Pancreas (tissue), 10 donors: Measurements from ENCODE around the gene PRICKLE1. TPM values are rescaled to one million over a fixed set of nuclear protein-coding genes. Genes with fewer than 3 reads are reported as not detected.

Source experiments
- ATAC-seq, 4 donors: fragments of 200-7000 bp; cut with Tn5 transposase; one replicate each; pipeline versions ENCODE4 v1.8.0 to v1.9.1; 2020; ENCODE audit warnings: mild to moderate bottlenecking in 4 of 4, moderate library complexity in 4 of 4
- DNase-seq, 6 donors: peaks; one replicate each; pipeline ENCODE4 v3.0.0-alpha.2; 2020
- FAIRE-seq: peaks from 2 replicates; lab custom pipeline; 2012; peaks lifted over from hg19 to GRCh38; lab: Jason Lieb, UNC
- H3K27ac ChIP-seq, 4 donors: fragments of 200-600 bp; sonication (generic); 1 replicate in 3 of 4; 2 replicates in 1 of 4; pipeline versions ENCODE4 v1.5.0 to v1.8.0; 2020
- H3K27me3 ChIP-seq, 4 donors: fragments of 200-600 bp; one replicate each; pipeline ENCODE4 v1.8.0; 2021
- H3K36me3 ChIP-seq, 3 donors: fragments of 200-600 bp; sonication (generic) in 1 of 3; one replicate each; pipeline versions ENCODE4 v1.5.0 to v1.8.0; 2020 to 2021
- H3K4me1 ChIP-seq, 3 donors: fragments of 200-600 bp; one replicate each; pipeline ENCODE4 v1.8.0; 2021
- H3K4me3 ChIP-seq, 4 donors: fragments of 200-600 bp; sonication (generic) in 2 of 4; one replicate each; pipeline versions ENCODE4 v1.5.0 to v1.8.0; 2020 to 2021
- H3K9me3 ChIP-seq, 4 donors: fragments of 200-600 bp; one replicate each; pipeline ENCODE4 v1.8.0; 2021
- CTCF ChIP-seq, 4 donors: fragments of 200-600 bp; sonication (generic) in 3 of 4; IDR thresholded peaks; one replicate each; pipeline versions ENCODE4 v1.5.0 to v1.8.0; 2021; ENCODE audit warnings: antibody characterized with exemption in 4 of 4
- WGBS, 2 donors: extraction: QIAGEN DNeasy Blood & Tissue Kit; methylation state at CpG; one replicate each; pipeline ENCODE4 v1.1.7; 2013; 5-methylcytosine and 5-hydroxymethylcytosine counted together
- intact Hi-C, 3 donors: fragments of 100-400 bp; cut with DNase I; formaldehyde crosslinking; loops; one replicate each; pipeline versions ENCODE4 v1.11.1 to v1.14.2; 2022
- polyA plus RNA-seq, 2 donors: library from polyadenylated mRNA; stranded (reverse); fragments of 200-250 nt; gene quantifications; one replicate each; pipeline ENCODE4 v1.2.3, GENCODE V29; 2013
- total RNA-seq, 6 donors: library from RNA; stranded (reverse); fragmentation: NEBNext Ultra II Directional in 4 of 6; extraction: Animal tissue kit (Norgen Biotek cat#: 25700) in 4 of 6; gene quantifications; one replicate each; pipeline versions ENCODE4 v1.2.1 to v1.2.4, GENCODE V29; 2021 to 2023
- donor health status: healthy with polysubstance abuse.
- donor health status: DM: no; HTN: no; CAD: no; lungs with moderate emphysema.
- donor health status: DM: no; HTN: no; CAD: no.
- donor health status: control.
- donor health status: control.
- donor health status: Bipolar disorder and iron deficiency.
- donor health status: DM: yes; HTN: yes; CAD: no.
- donor health status: DM: no; HTN: no; CAD: no.
- donor health status: DM: no; HTN: no; CAD: no.
- donor health status: DM: yes; HTN: yes; CAD: no.

Gene PRICKLE1
- total and polyA plus RNA-seq, 8 donors, result 1.5 to 9.5 (median 2.8) TPM

GRCh38 chr12:42564996-42565395, 24.6 kb downstream of the PRICKLE1 start:
- Histone ChIP-seq H3K27ac (no peak overlapping the region), H3K4me3 (no peak overlapping the region), H3K9me3 (no peaks in the 10 kb centered on the region), H3K36me3 (no peaks in the 10 kb centered on the region), H3K27me3 (no peaks in the 10 kb centered on the region), H3K4me1 (peaks cover 6 to 14% (median 11%) of the 10 kb centered on the region in 3 donors)
- 62 to 64% methylated on average over 2 of the region's 2 CpGs for WGBS, 2 donors
- FAIRE-seq (no peak), DNase-seq (no peak), ATAC-seq (no peak)
- intact Hi-C loops, result loop anchor here in 2 of 3 donors (5.0 to 10.0 kb wide), 2 partner anchors 73 to 80 kb away; no protein-coding TSS in a partner anchor
- TF ChIP-seq CTCF (IDR thresholded peaks at IDR 0.05), result no peak

GRCh38 chr12:42564556-42564955, 25.0 kb downstream of the PRICKLE1 start:
- 85 to 86% methylated on average over 3 of the region's 3 CpGs for WGBS, 2 donors
- no peak overlapping the region for H3K27ac ChIP-seq
- DNase-seq (no peak), FAIRE-seq (no peak), ATAC-seq (no peak)
- no peak overlapping the region for H3K4me3 ChIP-seq
- H3K27me3 ChIP-seq, result no peaks in the 10 kb centered on the region
- intact Hi-C loops, result loop anchor here in 1 of 3 donors (10.0 kb wide), 1 partner anchor 80 kb away; no protein-coding TSS in a partner anchor
- no peak for TF ChIP-seq CTCF (IDR thresholded peaks at IDR 0.05)
- H3K9me3 ChIP-seq, result no peaks in the 10 kb centered on the region
- H3K4me1 ChIP-seq, result peaks cover 2 to 10% (median 8%) of the 10 kb centered on the region in 3 donors
- no peaks in the 10 kb centered on the region for H3K36me3 ChIP-seq

DNA sequence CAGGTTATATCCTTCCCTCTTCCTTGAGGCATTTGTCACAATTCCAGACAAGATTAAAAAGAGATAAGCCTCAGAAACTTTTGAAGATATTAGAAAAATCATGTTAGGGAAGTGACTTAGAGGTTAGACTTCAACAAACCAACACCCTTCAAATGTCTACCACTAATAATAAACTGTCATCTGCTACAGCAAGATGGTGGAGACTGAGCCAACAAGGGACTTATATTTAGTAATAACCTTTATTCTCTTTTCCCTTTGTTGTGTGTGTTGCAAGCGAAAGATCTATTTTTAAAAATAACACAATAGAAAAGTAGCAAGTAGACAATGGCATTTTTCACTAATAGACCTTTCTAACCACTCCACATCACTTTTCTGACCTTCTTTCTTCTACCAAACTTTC, 28.6 kb downstream of the PRICKLE1 start:
- ATAC-seq, result no peak
- no peak for FAIRE-seq
- H3K4me3 ChIP-seq, result no peak overlapping the region
- DNase-seq, result no peak
- H3K36me3 ChIP-seq, result no peaks in the 10 kb centered on the region
- H3K27me3 ChIP-seq, result no peaks in the 10 kb centered on the region
- no peak overlapping the region for H3K27ac ChIP-seq
- H3K9me3 ChIP-seq, result no peaks in the 10 kb centered on the region
- peaks cover 3 to 11% (median 9%) of the 10 kb centered on the region in 3 donors for H3K4me1 ChIP-seq
- WGBS, 2 donors, result 94 to 100% methylated on average over 1 of the region's 1 CpG
- no peak for TF ChIP-seq CTCF (IDR thresholded peaks at IDR 0.05)
- intact Hi-C loops, result loop anchor here in 1 of 3 donors (10.0 kb wide), 1 partner anchor 76 kb away; no protein-coding TSS in a partner anchor

GRCh38 chr12:42557586-42558172, 31.9 kb downstream of the PRICKLE1 start:
- Histone ChIP-seq H3K27ac (no peak overlapping the region), H3K9me3 (no peaks in the 10 kb centered on the region), H3K4me3 (no peak overlapping the region), H3K36me3 (no peaks in the 10 kb centered on the region), H3K4me1 (peaks cover 3 to 11% (median 9%) of the 10 kb centered on the region in 3 donors), H3K27me3 (no peaks in the 10 kb centered on the region)
- FAIRE-seq, result no peak
- no peak for ATAC-seq
- no peak for DNase-seq
- WGBS, 2 donors, result 76 to 77% methylated on average over 3 of the region's 3 CpGs
- intact Hi-C loops, result no loop called here
- no peak for TF ChIP-seq CTCF (IDR thresholded peaks at IDR 0.05)

DNA sequence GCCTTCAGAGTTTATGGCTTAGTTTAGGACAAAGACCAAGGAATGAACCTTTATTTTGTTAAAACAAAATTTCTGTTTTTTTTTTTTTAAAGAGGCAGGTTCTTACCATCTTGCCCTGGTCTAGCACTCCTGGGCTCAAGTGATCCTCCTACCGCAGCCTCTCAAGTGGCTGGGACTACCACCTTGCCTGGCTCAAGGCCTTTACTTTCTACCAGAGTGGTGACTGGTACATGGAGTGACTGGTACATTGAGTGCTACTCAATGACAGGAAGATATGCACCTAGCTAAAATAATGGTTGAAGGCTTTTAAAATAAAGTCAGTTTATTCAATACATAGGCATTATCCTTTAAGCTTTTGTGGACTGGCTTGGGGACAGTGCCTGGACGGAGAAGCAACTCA, 32.6 kb downstream of the PRICKLE1 start:
- TF ChIP-seq CTCF (IDR thresholded peaks at IDR 0.05), result no peak
- intact Hi-C loops, result no loop called here
- 96 to 98% methylated on average over 2 of the region's 2 CpGs for WGBS, 2 donors
- no peaks in the 10 kb centered on the region for H3K9me3 ChIP-seq
- no peak overlapping the region for H3K4me3 ChIP-seq
- H3K36me3 ChIP-seq, result no peaks in the 10 kb centered on the region
- no peaks in the 10 kb centered on the region for H3K27me3 ChIP-seq
- H3K27ac ChIP-seq, result no peak overlapping the region
- FAIRE-seq (no peak), ATAC-seq (no peak), DNase-seq (no peak)
- H3K4me1 ChIP-seq, result peaks cover 3 to 11% (median 9%) of the 10 kb centered on the region in 3 donors
